ENCODE results near the gene COL25A1.
"Not testable (repeated sequence)": the region's sequence is repeated elsewhere in the genome, so short reads cannot be mapped to it uniquely, and the experiment has no call there.

The COL25A1 gene

GRCh38 chr4:109131559-109131958 lies 170.9 kb downstream of the COL25A1 start:
- DNase-seq (ENCODE audit: extremely low read depth in 1 of 2, low read depth in 1 of 2): no peak

GRCh38 chr4:109128589-109128988 lies 173.9 kb downstream of the COL25A1 start:
- no peak for DNase-seq (ENCODE audit: extremely low read depth in 1 of 2, low read depth in 1 of 2)

- DNase-seq (ENCODE audit: extremely low read depth in 1 of 2, low read depth in 1 of 2): no peak
Observed at GRCh38 chr4:109127866-109128265, 174.6 kb downstream of the COL25A1 start.

GRCh38 chr4:109126856-109127255 lies 175.6 kb downstream of the COL25A1 start:
- no peak for DNase-seq (ENCODE audit: extremely low read depth in 1 of 2, low read depth in 1 of 2)

GRCh38 chr4:109125084-109125483 lies 177.4 kb downstream of the COL25A1 start:
- DNase-seq (ENCODE audit: extremely low read depth in 1 of 2, low read depth in 1 of 2): no peak

GRCh38 chr4:109123951-109124350 lies 178.5 kb downstream of the COL25A1 start:
- DNase-seq (ENCODE audit: extremely low read depth in 1 of 2, low read depth in 1 of 2): no peak

- no peak for DNase-seq (ENCODE audit: extremely low read depth in 1 of 2, low read depth in 1 of 2)
Observed at GRCh38 chr4:109121561-109121960, 180.9 kb downstream of the COL25A1 start.

GRCh38 chr4:109119852-109120251 lies 182.6 kb downstream of the COL25A1 start:
- DNase-seq (ENCODE audit: extremely low read depth in 1 of 2, low read depth in 1 of 2): no peak

GRCh38 chr4:109118635-109119034 lies 183.8 kb downstream of the COL25A1 start:
- no peak for DNase-seq (ENCODE audit: extremely low read depth in 1 of 2, low read depth in 1 of 2)

- no peak for DNase-seq (ENCODE audit: extremely low read depth in 1 of 2, low read depth in 1 of 2)
Observed at GRCh38 chr4:109114501-109114900, 188.0 kb downstream of the COL25A1 start.

GRCh38 chr4:109113521-109113920 lies 188.9 kb downstream of the COL25A1 start:
- no peak for DNase-seq (ENCODE audit: extremely low read depth in 1 of 2, low read depth in 1 of 2)

GRCh38 chr4:109111031-109111430 lies 191.4 kb downstream of the COL25A1 start:
- DNase-seq (ENCODE audit: extremely low read depth in 1 of 2, low read depth in 1 of 2): no peak

GRCh38 chr4:109108215-109108614 lies 194.2 kb downstream of the COL25A1 start:
- DNase-seq (ENCODE audit: extremely low read depth in 1 of 2, low read depth in 1 of 2): not testable (repeated sequence)

- DNase-seq (ENCODE audit: extremely low read depth in 1 of 2, low read depth in 1 of 2): no peak
Observed at GRCh38 chr4:109094056-109094455, 208.4 kb downstream of the COL25A1 start.

- no peak for DNase-seq (ENCODE audit: extremely low read depth in 1 of 2, low read depth in 1 of 2)
Observed at GRCh38 chr4:109091727-109092409, 210.6 kb downstream of the COL25A1 start.

- no peak for DNase-seq (ENCODE audit: extremely low read depth in 1 of 2, low read depth in 1 of 2)
Observed at GRCh38 chr4:109083911-109084310, 218.5 kb downstream of the COL25A1 start.

- DNase-seq (ENCODE audit: extremely low read depth in 1 of 2, low read depth in 1 of 2): no peak
Observed at GRCh38 chr4:109079731-109080130, 222.7 kb downstream of the COL25A1 start.

- no peak for DNase-seq (ENCODE audit: extremely low read depth in 1 of 2, low read depth in 1 of 2)
Observed at GRCh38 chr4:109079201-109079600, 223.3 kb downstream of the COL25A1 start.

GRCh38 chr4:109078724-109079123 lies 223.7 kb downstream of the COL25A1 start:
- no peak for DNase-seq (ENCODE audit: extremely low read depth in 1 of 2, low read depth in 1 of 2)

GRCh38 chr4:109077505-109077904 lies 225.0 kb downstream of the COL25A1 start:
- no peak for DNase-seq (ENCODE audit: extremely low read depth in 1 of 2, low read depth in 1 of 2)

GRCh38 chr4:109076709-109077108 lies 225.7 kb downstream of the COL25A1 start:
- DNase-seq (ENCODE audit: extremely low read depth in 1 of 2, low read depth in 1 of 2): not testable (repeated sequence)

- no peak for DNase-seq (ENCODE audit: extremely low read depth in 1 of 2, low read depth in 1 of 2)
Observed at GRCh38 chr4:109075621-109076020, 226.8 kb downstream of the COL25A1 start.

GRCh38 chr4:109072595-109072994 lies 229.9 kb downstream of the COL25A1 start:
- DNase-seq (ENCODE audit: extremely low read depth in 1 of 2, low read depth in 1 of 2): no peak

All from stimulated activated CD8-positive, alpha-beta memory T cell treated with anti-CD3 and anti-CD28 coated beads, Interleukin-7, amount 100 ng/mL, for 48 hours (primary cell).